NCI-H2196 (cell line): ENCODE measurements around the gene PASK.
A peak's percentile ranks its signal among the peaks of the same experiment; 100 is the strongest.

Source experiments
- DNase-seq: peaks from one replicate; lab custom pipeline; 2025; ENCODE audit not compliant: unreplicated experiment; lab: John Stamatoyannopoulos, UW

The PASK gene

GRCh38 chr2:241068136-241068941 lies 80.9 kb downstream of the PASK start:
- DNase-seq = no peak

DNA sequence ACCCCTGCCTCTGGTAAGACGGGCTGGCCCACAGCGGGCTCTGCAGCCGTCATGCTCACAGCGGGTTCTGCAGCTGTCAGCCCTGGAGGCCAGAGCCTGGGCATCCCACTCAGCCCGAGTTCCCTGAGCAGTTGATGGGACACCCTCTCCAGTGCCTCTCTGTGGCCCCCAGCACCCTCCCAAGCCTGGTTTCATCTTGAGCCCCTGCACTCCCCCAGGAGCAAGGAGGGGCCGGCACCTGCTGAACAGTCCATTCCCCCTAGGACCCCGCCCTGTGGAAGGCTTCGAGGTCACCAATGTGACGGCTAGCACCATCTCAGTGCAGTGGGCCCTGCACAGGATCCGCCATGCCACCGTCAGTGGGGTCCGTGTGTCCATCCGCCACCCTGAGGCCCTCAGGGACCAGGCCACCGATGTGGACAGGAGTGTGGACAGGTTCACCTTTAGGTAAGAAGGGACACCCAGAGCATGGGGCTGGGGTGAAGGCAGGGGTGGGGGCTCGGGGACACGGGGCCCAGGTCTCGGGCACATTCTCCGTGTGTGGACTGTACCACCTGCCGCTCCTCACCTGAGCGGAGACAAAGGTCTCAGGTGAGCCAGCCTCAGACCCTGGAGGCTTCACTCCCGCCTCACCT lies 81.7 kb downstream of the PASK start:
- DNase-seq = no peak

GRCh38 chr2:241066893-241067341 lies 82.4 kb downstream of the PASK start:
- no peak for DNase-seq

DNA sequence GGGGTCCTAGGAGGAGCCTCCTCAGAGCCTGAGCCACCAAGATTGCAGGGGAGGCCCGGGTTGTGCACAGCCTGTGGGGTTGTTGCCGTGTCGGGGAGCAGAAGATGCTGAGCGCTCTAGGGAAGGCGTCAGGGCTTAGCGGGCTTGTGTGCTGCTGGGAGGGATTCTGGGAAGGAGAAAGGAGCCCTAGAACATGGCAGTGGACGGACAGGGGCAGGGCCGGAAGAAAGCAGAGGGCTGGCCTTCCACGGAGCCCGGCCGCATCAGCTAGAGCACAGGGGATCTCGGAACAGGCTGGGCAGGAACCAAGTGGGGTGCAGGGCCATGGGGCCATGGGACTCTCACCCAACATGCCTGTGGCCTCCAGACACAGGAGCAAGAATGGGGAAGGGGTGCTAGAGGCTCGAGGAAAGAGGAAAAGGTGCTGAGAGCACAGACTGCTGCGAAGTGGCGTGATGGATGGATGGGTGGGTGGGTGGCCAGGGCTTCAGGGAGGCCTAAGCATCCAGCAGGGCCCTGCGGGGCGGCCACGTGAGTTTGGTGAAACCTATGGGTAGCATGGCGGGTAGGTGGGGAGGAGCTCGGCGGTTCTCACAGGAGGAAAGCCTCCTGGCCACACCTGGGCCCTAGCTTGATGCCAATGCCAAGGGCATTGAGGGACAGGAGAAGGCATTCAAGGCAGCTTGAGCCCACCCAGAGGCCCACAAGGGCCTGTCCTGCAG lies 82.9 kb downstream of the PASK start:
- no peak for DNase-seq

DNA sequence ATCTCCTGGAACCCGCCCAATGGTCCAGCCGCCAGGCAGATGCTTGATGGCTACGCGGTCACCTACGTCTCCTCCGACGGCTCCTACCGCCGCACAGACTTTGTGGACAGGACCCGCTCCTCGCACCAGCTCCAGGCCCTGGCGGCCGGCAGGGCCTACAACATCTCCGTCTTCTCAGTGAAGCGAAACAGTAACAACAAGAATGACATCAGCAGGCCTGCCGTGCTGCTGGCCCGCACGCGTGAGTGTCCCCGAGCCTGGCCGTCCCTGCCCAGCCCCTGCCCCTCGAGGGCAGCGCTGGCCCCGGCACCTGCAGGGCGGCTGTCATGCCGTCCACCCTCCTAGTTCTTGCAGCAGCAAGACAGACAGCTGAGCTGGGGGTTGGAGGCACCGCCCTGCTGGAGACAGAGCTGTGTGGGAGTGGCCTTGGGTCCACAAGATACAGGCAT lies 83.9 kb downstream of the PASK start:
- no peak for DNase-seq

- DNase-seq = no peak
Observed at GRCh38 chr2:241064802-241065354, 84.4 kb downstream of the PASK start.

DNA sequence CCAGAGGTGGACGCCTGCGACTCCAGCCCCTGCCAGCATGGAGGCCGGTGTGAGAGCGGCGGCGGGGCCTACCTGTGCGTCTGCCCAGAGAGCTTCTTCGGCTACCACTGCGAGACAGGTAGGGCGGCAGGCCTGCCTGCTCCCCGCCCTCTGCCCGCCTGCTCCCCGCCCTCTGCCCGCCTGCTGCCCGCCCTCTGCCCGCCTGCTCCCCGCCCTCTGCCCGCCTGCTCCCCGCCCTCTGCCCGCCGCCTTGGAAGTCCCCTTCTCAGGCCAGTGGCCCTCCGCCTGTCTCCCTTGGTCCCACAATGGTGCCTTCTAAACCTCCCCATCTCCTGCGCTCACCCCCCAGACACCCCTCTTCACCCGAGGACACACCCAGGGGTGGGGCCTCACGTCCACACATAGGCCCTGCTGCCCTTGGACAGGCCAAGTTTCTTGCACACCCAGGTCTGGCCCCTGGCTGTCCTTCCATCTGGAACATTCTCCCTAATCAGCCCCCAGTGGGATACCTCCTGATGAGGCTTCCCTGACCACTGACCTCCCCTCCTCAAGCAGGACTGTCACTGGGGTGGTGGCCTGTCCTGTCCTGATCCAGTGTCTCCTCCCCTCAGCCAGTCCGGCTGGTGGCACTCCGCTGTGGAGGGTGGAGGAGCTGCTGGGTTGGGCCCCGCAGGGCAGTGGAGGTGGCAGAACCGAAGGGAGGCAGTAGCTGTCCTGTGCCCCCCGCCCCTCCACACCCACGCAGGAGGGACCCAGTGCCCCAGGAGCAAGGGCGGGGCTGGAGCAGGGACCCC lies 85.1 kb downstream of the PASK start:
- peak; percentile 49 for DNase-seq

DNA sequence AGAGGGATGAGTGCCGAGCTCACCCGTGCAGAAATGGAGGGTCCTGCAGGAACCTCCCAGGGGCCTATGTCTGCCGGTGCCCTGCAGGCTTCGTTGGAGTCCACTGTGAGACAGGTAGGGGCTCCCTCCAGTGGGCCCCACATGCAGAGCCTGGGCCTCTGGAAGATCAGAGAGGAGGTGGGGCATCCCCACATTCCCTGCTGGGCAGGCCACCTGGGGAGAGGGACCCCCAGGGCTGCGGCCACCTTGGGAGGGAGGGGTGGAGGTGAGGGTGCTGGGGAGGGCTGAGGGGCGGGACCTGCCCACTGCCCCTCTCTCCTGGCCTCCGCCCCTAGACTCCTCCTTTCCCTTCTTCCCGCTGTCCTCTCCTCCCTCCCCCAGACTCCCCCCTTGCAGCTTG lies 85.7 kb downstream of the PASK start:
- DNase-seq = peak; percentile 7

GRCh38 chr2:241063093-241063551 lies 86.2 kb downstream of the PASK start:
- no peak for DNase-seq

- no peak for DNase-seq
Observed at GRCh38 chr2:241062389-241063092, 86.7 kb downstream of the PASK start.

- no peak for DNase-seq
Observed at GRCh38 chr2:241061275-241061674, 88.0 kb downstream of the PASK start.
